ENCODE measurements around the gene C1GALT1C1L. TPM values are rescaled to one million over a fixed set of nuclear protein-coding genes. Genes with fewer than 3 reads are reported as not detected.
A peak's percentile ranks its signal among the peaks of the same experiment; 100 is the strongest.

C1GALT1C1L gene
- total and polyA plus RNA-seq, 4 donors, result 0.39 to 1.4 (median 0.50) TPM

- ATAC-seq (ENCODE audit: insufficient read depth, low FRiP score) (no peak), DNase-seq (no peak)
- WGBS, 2 donors, result 33 to 59% methylated on average over 2 of the region's 2 CpGs
- H3K27me3 ChIP-seq (ENCODE audit: control insufficient read depth in 3 of 3, insufficient read depth in 3 of 3, low read length in 2 of 3), result no peaks in the 10 kb centered on the region
- TF ChIP-seq CTCF (IDR thresholded peaks at IDR 0.05; ENCODE audit: control extremely low read depth, extremely low read depth), result no peak
- no peak overlapping the region for H3K9ac ChIP-seq (ENCODE audit: insufficient read depth in 1 of 2, low read length in 2 of 2)
- H3K27ac ChIP-seq (ENCODE audit: low read depth in 1 of 2, low read length in 1 of 2), result no peak overlapping the region
- no peaks in the 10 kb centered on the region for H3K4me1 ChIP-seq (ENCODE audit: control insufficient read depth in 5 of 5, insufficient read depth in 5 of 5, low read length in 5 of 5)
- H3K4me3 ChIP-seq, result no peak overlapping the region
- H3K9me3 ChIP-seq (ENCODE audit: control insufficient read depth in 4 of 4, insufficient read depth in 3 of 4, low read length in 3 of 4), result no peaks in the 10 kb centered on the region
- H3K36me3 ChIP-seq (ENCODE audit: control insufficient read depth in 4 of 4, insufficient read depth in 4 of 4, low read length in 4 of 4), result peaks cover 0 to 60% (median 8%) of the 10 kb centered on the region in 4 donors
Observed at GRCh38 chr2:43714164-43714563, 37.9 kb upstream of the C1GALT1C1L start.

- Histone ChIP-seq H3K36me3 (ENCODE audit: control insufficient read depth in 4 of 4, insufficient read depth in 4 of 4, low read length in 4 of 4) (peaks cover 0 to 55% (median 11%) of the 10 kb centered on the region in 4 donors), H3K27me3 (ENCODE audit: control insufficient read depth in 3 of 3, insufficient read depth in 3 of 3, low read length in 2 of 3) (no peaks in the 10 kb centered on the region)
- DNase-seq, result no peak
Observed at GRCh38 chr2:43710866-43711265, 34.6 kb upstream of the C1GALT1C1L start.

GRCh38 chr2:43708891-43709290 is 32.7 kb upstream of the C1GALT1C1L start:
- Histone ChIP-seq H3K4me3 (no peak overlapping the region), H3K9me3 (ENCODE audit: control insufficient read depth in 4 of 4, insufficient read depth in 3 of 4, low read length in 3 of 4) (peaks cover 0 to 2% (median 0%) of the 10 kb centered on the region in 4 donors), H3K27me3 (ENCODE audit: control insufficient read depth in 3 of 3, insufficient read depth in 3 of 3, low read length in 2 of 3) (no peaks in the 10 kb centered on the region), H3K9ac (ENCODE audit: insufficient read depth in 1 of 2, low read length in 2 of 2) (no peak overlapping the region), H3K27ac (ENCODE audit: low read depth in 1 of 2, low read length in 1 of 2) (no peak overlapping the region), H3K4me1 (ENCODE audit: control insufficient read depth in 5 of 5, insufficient read depth in 5 of 5, low read length in 5 of 5) (peaks cover 0 to 22% (median 8%) of the 10 kb centered on the region in 5 donors), H3K36me3 (ENCODE audit: control insufficient read depth in 4 of 4, insufficient read depth in 4 of 4, low read length in 4 of 4) (peaks cover 0 to 49% (median 14%) of the 10 kb centered on the region in 4 donors)
- no peak for TF ChIP-seq CTCF (IDR thresholded peaks at IDR 0.05; ENCODE audit: control extremely low read depth, extremely low read depth)
- DNase-seq (no peak), ATAC-seq (ENCODE audit: insufficient read depth, low FRiP score) (no peak)

More at GRCh38 chr2:43710866-43711265, 34.6 kb upstream of the C1GALT1C1L start:
- H3K27ac ChIP-seq (ENCODE audit: low read depth in 1 of 2, low read length in 1 of 2), result no peak overlapping the region
- no peak overlapping the region for H3K9ac ChIP-seq (ENCODE audit: insufficient read depth in 1 of 2, low read length in 2 of 2)
- peaks cover 0 to 2% (median 0%) of the 10 kb centered on the region in 4 donors for H3K9me3 ChIP-seq (ENCODE audit: control insufficient read depth in 4 of 4, insufficient read depth in 3 of 4, low read length in 3 of 4)
- TF ChIP-seq CTCF (IDR thresholded peaks at IDR 0.05; ENCODE audit: control extremely low read depth, extremely low read depth), result no peak
- peaks cover 0 to 22% (median 8%) of the 10 kb centered on the region in 5 donors for H3K4me1 ChIP-seq (ENCODE audit: control insufficient read depth in 5 of 5, insufficient read depth in 5 of 5, low read length in 5 of 5)
- no peak overlapping the region for H3K4me3 ChIP-seq
- no peak for ATAC-seq (ENCODE audit: insufficient read depth, low FRiP score)

GRCh38 chr2:43708178-43708577 is 31.9 kb upstream of the C1GALT1C1L start:
- H3K9ac ChIP-seq (ENCODE audit: insufficient read depth in 1 of 2, low read length in 2 of 2), result no peak overlapping the region
- ATAC-seq (ENCODE audit: insufficient read depth, low FRiP score) (no peak), DNase-seq (peak; percentile 37 to 64 (median 61))
- WGBS, 2 donors, result 80 to 83% methylated on average over 6 of the region's 6 CpGs
- peaks cover 0 to 2% (median 0%) of the 10 kb centered on the region in 4 donors for H3K9me3 ChIP-seq (ENCODE audit: control insufficient read depth in 4 of 4, insufficient read depth in 3 of 4, low read length in 3 of 4)
- H3K4me3 ChIP-seq, result no peak overlapping the region
- H3K27ac ChIP-seq (ENCODE audit: low read depth in 1 of 2, low read length in 1 of 2), result no peak overlapping the region
- H3K27me3 ChIP-seq (ENCODE audit: control insufficient read depth in 3 of 3, insufficient read depth in 3 of 3, low read length in 2 of 3), result no peaks in the 10 kb centered on the region
- TF ChIP-seq CTCF (IDR thresholded peaks at IDR 0.05; ENCODE audit: control extremely low read depth, extremely low read depth), result no peak
- H3K4me1 ChIP-seq (ENCODE audit: control insufficient read depth in 5 of 5, insufficient read depth in 5 of 5, low read length in 5 of 5), result peaks cover 0 to 22% (median 8%) of the 10 kb centered on the region in 5 donors
- H3K36me3 ChIP-seq (ENCODE audit: control insufficient read depth in 4 of 4, insufficient read depth in 4 of 4, low read length in 4 of 4), result peaks cover 0 to 53% (median 13%) of the 10 kb centered on the region in 4 donors

Measured in lung (tissue), 12 donors.